K562 (cell line): ENCODE results near the gene RBBP5. TPM values are rescaled to one million over a fixed set of nuclear protein-coding genes. Genes with fewer than 3 reads are reported as not detected.

Experiments
- ATAC-seq: fragments of 200-7000 bp; cut with Tn5 transposase; 3 replicates; pipeline ENCODE4 v1.9.1; 2020; ENCODE audit warnings: moderate library complexity
- BruUV-seq: library from RNA; stranded (reverse); fragments of 400-500 nt; replicated peaks from 2 replicates; lab custom pipeline; 2021; lab: Mats Ljungman, UMichigan
- CTCF ChIA-PET: fragments of 300-600 bp; formaldehyde crosslinking; extraction: SDS; loops from one replicate; lab custom pipeline; 2021; ENCODE audit warnings: low intra/inter-chr PET ratio; lab: Yijun Ruan, JAX
- POLR2A ChIA-PET: fragments of 300-600, 350-650 bp; sonication (Branson Sonifier 250); formaldehyde crosslinking; extraction: SDS; loops from one replicate; lab custom pipeline; 2021; ENCODE audit warnings: antibody characterized with exemption, inconsistent platforms; lab: Yijun Ruan, JAX
- DNase-seq, 4 experiments: peaks; one replicate each; pipeline versions ENCODE4 v3.0.0 to v3.0.0-alpha.2; 2011 to 2018; ENCODE audit warnings: low spot score in 3 of 4, mixed read lengths in 3 of 4; ENCODE audit errors: extremely low read depth in 1 of 4
- FAIRE-seq: peaks from 2 replicates; lab custom pipeline; 2011; peaks lifted over from hg19 to GRCh38; lab: Jason Lieb, UNC
- H2AFZ ChIP-seq: 2 replicates; pipeline ENCODE4 v1.6.0; 2011; ENCODE audit warnings: low read depth, low read length, control low read depth, inconsistent platforms
- H3K27ac ChIP-seq: fragments of 200-600 bp; 3 replicates; pipeline ENCODE4 v1.8.0; 2011; ENCODE audit warnings: low read depth, mild to moderate bottlenecking, control low read depth, inconsistent platforms, low read length, moderate library complexity, mixed read lengths; ENCODE audit errors: extremely low read depth
- H3K27me3 ChIP-seq, 2 experiments: fragments of 300-600 bp in 1 of 2; 2 replicates in 1 of 2; 3 replicates in 1 of 2; pipeline versions ENCODE4 v1.6.0 to v1.8.0; 2011; ENCODE audit warnings: inconsistent platforms in 2 of 2, low read length in 2 of 2, mild to moderate bottlenecking in 1 of 2, mixed read lengths in 1 of 2, moderate library complexity in 1 of 2; ENCODE audit not compliant: control insufficient read depth in 2 of 2, insufficient read depth in 2 of 2
- H3K36me3 ChIP-seq: fragments of 300-600 bp; 3 replicates; pipeline ENCODE4 v1.8.0; 2011; ENCODE audit warnings: mild to moderate bottlenecking, low read length, inconsistent platforms; ENCODE audit not compliant: control insufficient read depth, insufficient read depth
- H3K4me1 ChIP-seq, 2 experiments: fragments of 200-600 bp in 1 of 2; replicated peaks in 1 of 2; 2 replicates in 1 of 2; 3 replicates in 1 of 2; pipeline versions ENCODE4 v1.5.1 to v1.8.0; 2011; ENCODE audit warnings: inconsistent platforms in 2 of 2, low read length in 2 of 2, mild to moderate bottlenecking in 1 of 2, mixed read lengths in 1 of 2, moderate library complexity in 1 of 2; ENCODE audit not compliant: control insufficient read depth in 2 of 2, insufficient read depth in 2 of 2
- H3K4me2 ChIP-seq: 2 replicates; pipeline ENCODE4 v1.6.1; 2011; ENCODE audit warnings: low read length, control low read depth, inconsistent platforms, mixed read lengths; ENCODE audit not compliant: insufficient read depth
- H3K4me3 ChIP-seq: fragments of 200-600 bp; sonication (generic), shearing (Covaris generic); 2 replicates; pipeline ENCODE4 v1.5.1; 2016; ENCODE audit warnings: control low read depth, inconsistent platforms
- H3K79me2 ChIP-seq: fragments of 200-600 bp; 3 replicates; pipeline ENCODE4 v1.8.0; 2011; ENCODE audit warnings: low read length, inconsistent platforms; ENCODE audit not compliant: control insufficient read depth, insufficient read depth
- H3K9ac ChIP-seq, 2 experiments: 2 replicates each; pipeline versions ENCODE4 v1.6.0 to v1.6.1; 2011; ENCODE audit warnings: low read depth in 2 of 2, low read length in 2 of 2, control low read depth in 1 of 2, inconsistent platforms in 1 of 2, mild to moderate bottlenecking in 1 of 2, mixed read lengths in 1 of 2; ENCODE audit not compliant: insufficient read depth in 1 of 2
- H3K9me1 ChIP-seq: one replicate; pipeline ENCODE4 v1.6.0; 2011; ENCODE audit warnings: inconsistent platforms, mild to moderate bottlenecking, low read length, moderate library complexity; ENCODE audit not compliant: control insufficient read depth, insufficient read depth
- H3K9me3 ChIP-seq: replicated peaks from 2 replicates; pipeline ENCODE4 v1.5.1; 2011; ENCODE audit warnings: low read depth, low read length, inconsistent platforms; ENCODE audit not compliant: control insufficient read depth, insufficient read depth
- H4K20me1 ChIP-seq: replicated peaks from 2 replicates; pipeline ENCODE4 v1.6.1; 2011; ENCODE audit warnings: low read length, inconsistent platforms, mixed read lengths; ENCODE audit not compliant: control insufficient read depth, insufficient read depth
- CAMTA2 ChIP-seq: fragments of 250-450 bp; sonication (Bioruptor Pico); conservative IDR thresholded peaks from 2 replicates; pipeline ENCODE4 v1.5.1; 2022
- PHF21A ChIP-seq: fragments of 450-650 bp; IDR thresholded peaks from 2 replicates; pipeline ENCODE4 v1.6.1; 2017; ENCODE audit warnings: low read depth, borderline replicate concordance
- PTBP1 ChIP-seq: fragments of 200-400 bp; formaldehyde crosslinking; IDR thresholded peaks from 2 replicates; pipeline ENCODE4 v1.6.1; 2017; ENCODE audit warnings: low read depth, low read length
- TAL1 ChIP-seq: fragments of 450-650 bp; IDR thresholded peaks from 2 replicates; pipeline ENCODE4 v1.6.1; 2016; ENCODE audit warnings: mild to moderate bottlenecking
- ZBTB8A ChIP-seq: fragments of 450-650 bp; IDR thresholded peaks from 2 replicates; pipeline ENCODE4 v1.6.1; 2018; ENCODE audit warnings: mild to moderate bottlenecking, moderate library complexity; ENCODE audit not compliant: partially characterized antibody
- WGBS: fragments of 100-300 bp; shearing (Covaris generic); methylation state at CpG from one replicate; pipeline ENCODE4 v1.1.6; 2016; ENCODE audit warnings: low coverage, mixed read lengths; ENCODE audit not compliant: insufficient coverage; ENCODE audit errors: missing lambda C conversion rate; 5-methylcytosine and 5-hydroxymethylcytosine counted together
- in situ Hi-C: fragments of 300-500 bp; cut with MboI; formaldehyde crosslinking; loops from 4 replicates; pipeline ENCODE4 v1.15.0; 2018; ENCODE audit warnings: inconsistent platforms, mixed read lengths
- intact Hi-C: fragments of 100-400 bp; cut with micrococcal nuclease; formaldehyde crosslinking; loops from 2 replicates; pipeline ENCODE4 v1.14.2; 2022
- polyA plus RNA-seq, 8 experiments: library from polyadenylated mRNA; depleted of rRNA in 4 of 8; stranded (reverse) in 5 of 8; unstranded in 3 of 8; fragments of >200 nt; fragmentation: Nextera tagmentation in 2 of 8; fragmentation: Illumina TruSeq in 1 of 8; extraction: Ambion mirVana in 2 of 8; extraction: Trizol in 1 of 8; gene quantifications; 2 replicates each; pipeline versions ENCODE4 v1.2.1 to v1.2.3, GENCODE V29; 2011 to 2014; ENCODE audit warnings: inconsistent platforms in 1 of 8, missing spikeins in 1 of 8
- total RNA-seq, 7 experiments: library from RNA; depleted of rRNA in 6 of 7; stranded (reverse); fragments of >200 nt in 6 of 7; fragmentation: Illumina TruSeq in 2 of 7; extraction: Trizol in 2 of 7; gene quantifications; 2 replicates each; pipeline versions ENCODE4 v1.2.1 to v1.2.3, GENCODE V29; 2011 to 2021; ENCODE audit warnings: low replicate concordance in 1 of 7

RBBP5 gene
- total and polyA plus RNA-seq, 9 of the 15 experiments (the other 6 are each of a cell fraction or from before 2014, with no cell fraction given), result 17.2 to 37.4 (median 28.4) TPM

DNA sequence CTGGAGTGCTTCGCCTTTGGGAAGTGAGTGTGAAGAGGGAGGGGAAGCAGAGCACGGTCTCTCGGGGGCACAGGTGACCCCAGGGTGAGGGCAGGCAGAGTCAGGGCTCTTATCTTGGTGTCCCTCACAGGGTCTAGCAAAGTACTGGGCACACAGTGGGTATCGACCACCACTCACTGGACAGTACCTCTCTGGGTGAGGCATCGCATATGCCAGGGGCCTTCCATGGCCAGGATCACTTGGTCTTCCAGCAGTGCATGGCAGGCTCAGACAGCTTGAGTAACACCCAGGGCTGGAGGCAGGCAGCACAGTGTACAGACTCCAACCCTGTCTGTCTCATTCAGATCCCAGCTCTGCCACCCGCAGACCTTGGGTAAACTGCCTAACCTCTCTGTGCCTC lies 62.1 kb downstream of the RBBP5 start:
- peaks cover 0 to 12% of the 10 kb centered on the region in 2 experiments; a peak in 2 of 5 replicates for H3K4me1 ChIP-seq
- in situ Hi-C loops, result loop anchor here (5.0 kb wide), 1 partner anchor 82 kb away; no protein-coding TSS in a partner anchor
- CTCF ChIA-PET, result interaction anchor here (0.6 to 2.6 kb wide), 3 partner anchors 28 to 252 kb away, joined by 5 to 16 read pairs (median 9); no protein-coding TSS in a partner anchor

DNA sequence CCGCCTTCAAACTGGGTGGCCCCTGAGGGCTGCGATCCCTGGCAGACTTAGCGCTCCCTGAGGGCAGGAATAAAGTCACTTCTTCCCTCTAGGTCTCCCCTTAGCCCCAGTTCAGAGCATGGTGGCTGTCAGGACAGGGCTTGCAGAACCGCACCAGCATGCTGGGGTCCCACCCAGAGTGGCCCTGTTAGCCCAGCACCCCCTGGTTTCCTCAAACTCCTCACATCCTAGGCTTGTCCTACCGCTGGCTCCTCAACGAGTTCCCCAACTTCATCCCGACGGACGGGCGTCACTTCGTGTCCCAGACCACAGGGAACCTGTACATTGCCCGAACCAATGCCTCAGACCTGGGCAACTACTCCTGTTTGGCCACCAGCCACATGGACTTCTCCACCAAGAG lies 62.9 kb downstream of the RBBP5 start:
- CTCF ChIA-PET, result interaction anchor here (0.6 kb wide), 1 partner anchor 29 kb away, joined by 5 read pairs; no protein-coding TSS in a partner anchor
- WGBS, result under 1% methylated on average over 12 of the region's 12 CpGs

More for the DNA sequence above, 62.1 kb downstream of the RBBP5 start:
- FAIRE-seq, result no peak
- Histone ChIP-seq H3K79me2 (no peaks in the 10 kb centered on the region), H4K20me1 (peaks cover 23% of the 10 kb centered on the region), H3K9me3 (no peaks in the 10 kb centered on the region), H3K27ac (no peak overlapping the region), H3K9me1 (no peaks in the 10 kb centered on the region), H3K36me3 (no peaks in the 10 kb centered on the region), H3K4me2 (no peak overlapping the region), H3K4me3 (no peak overlapping the region), H3K27me3 (peaks cover 44 to 74% of the 10 kb centered on the region in 2 experiments), H2AFZ (no peak overlapping the region), H3K9ac (no peak overlapping the region)
- ATAC-seq, result no peak
- BruUV-seq, result no TSS peak
- TF ChIP-seq TAL1, result no peak
- TF ChIP-seq PTBP1, result no peak
- no peak for TF ChIP-seq PHF21A
- no peak for DNase-seq
- intact Hi-C loops, result loop anchor here (10.0 kb wide), 1 partner anchor 255 kb away; no protein-coding TSS in a partner anchor
- POLR2A ChIA-PET, result no interaction called here
- 0% methylated on average over 5 of the region's 6 CpGs for WGBS

More for the DNA sequence above, 62.9 kb downstream of the RBBP5 start:
- ATAC-seq (no peak), DNase-seq (no peak), FAIRE-seq (no peak)
- Histone ChIP-seq H3K4me3 (no peak overlapping the region), H3K9me3 (no peaks in the 10 kb centered on the region), H3K4me2 (no peak overlapping the region), H3K9me1 (no peaks in the 10 kb centered on the region), H3K4me1 (peaks cover 0 to 10% of the 10 kb centered on the region in 2 experiments; a peak in 2 of 5 replicates), H3K36me3 (no peaks in the 10 kb centered on the region), H3K79me2 (no peaks in the 10 kb centered on the region), H3K9ac (no peak overlapping the region), H3K27ac (no peak overlapping the region), H2AFZ (no peak overlapping the region), H4K20me1 (peaks cover 29% of the 10 kb centered on the region), H3K27me3 (peaks cover 48 to 75% of the 10 kb centered on the region in 2 experiments)
- BruUV-seq, result no TSS peak
- POLR2A ChIA-PET, result no interaction called here
- intact Hi-C loops (no loop called here), in situ Hi-C loops (no loop called here)
- no peak for TF ChIP-seq ZBTB8A
- no peak for TF ChIP-seq CAMTA2 (CRISPR knock-in tag)
